GM19372 (cell line): Measurements from ENCODE around the gene C20orf202.

Experiments
- ATAC-seq: cut with Tn5 transposase; IDR thresholded peaks from one replicate; pipeline ENCODE4 v1.9.1; 2021; ENCODE audit warnings: mild to moderate bottlenecking, low read depth, moderate library complexity; ENCODE audit not compliant: unreplicated experiment

The C20orf202 gene

DNA sequence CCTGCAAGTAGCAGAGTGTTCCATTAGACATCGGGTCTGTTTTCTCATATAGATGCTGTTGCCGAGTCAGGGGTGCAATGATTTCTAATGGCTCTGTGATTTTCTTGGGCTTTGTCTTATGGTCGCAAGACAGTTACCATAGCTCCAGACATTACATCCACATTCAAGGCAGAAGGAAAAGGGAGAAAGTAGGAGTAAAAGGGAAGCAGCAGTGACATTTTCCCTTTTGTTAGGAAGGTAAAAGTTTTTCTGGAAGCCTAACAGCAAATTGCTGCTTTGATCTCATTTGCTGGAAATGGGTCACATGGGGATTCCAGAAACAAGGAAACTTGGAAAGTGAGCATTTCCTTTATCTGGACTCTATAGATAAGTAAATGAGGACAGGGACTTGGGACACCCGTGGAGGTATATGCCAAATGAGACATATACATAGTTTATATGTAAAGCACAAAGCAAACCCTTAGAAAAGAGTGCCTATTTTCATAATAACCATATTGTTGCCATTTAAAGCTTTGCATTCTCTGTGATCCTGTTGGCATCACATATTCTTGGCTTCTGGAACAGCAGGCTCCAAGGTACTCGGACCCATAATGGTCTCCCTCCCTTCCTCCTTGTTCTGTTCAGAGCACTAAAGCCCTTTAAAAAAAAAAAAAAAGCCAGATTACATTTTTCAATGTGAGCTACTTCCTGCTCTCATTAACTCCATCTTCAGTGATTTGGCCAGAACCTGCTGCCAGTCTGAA, at the start of gene C20orf202:
C20orf202 (plus strand) TSS at position 693 of the 743 bp plus-strand sequence. CDS start 132 bp downstream, outside the sequence.
- ATAC-seq = no peak

DNA sequence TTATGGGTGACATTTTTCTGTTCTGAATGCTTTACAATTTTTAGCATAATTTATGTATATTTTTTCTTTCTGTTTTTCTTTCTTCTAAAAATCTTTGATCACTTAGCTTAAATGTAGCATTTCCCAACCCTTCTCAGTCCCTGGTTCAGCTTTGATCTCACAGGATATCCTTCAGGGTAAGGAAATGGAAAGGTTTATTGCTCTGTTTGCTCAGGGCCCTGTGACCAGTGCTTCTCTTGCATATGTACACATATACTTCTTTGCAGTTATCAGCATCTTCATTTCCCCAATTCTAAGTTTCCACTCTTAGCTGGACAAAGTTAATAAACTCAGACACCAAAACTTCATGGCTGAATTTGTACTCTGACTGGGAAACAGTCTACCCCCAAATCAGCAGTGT, 49.0 kb upstream of the C20orf202 start:
- ATAC-seq = no peak

DNA sequence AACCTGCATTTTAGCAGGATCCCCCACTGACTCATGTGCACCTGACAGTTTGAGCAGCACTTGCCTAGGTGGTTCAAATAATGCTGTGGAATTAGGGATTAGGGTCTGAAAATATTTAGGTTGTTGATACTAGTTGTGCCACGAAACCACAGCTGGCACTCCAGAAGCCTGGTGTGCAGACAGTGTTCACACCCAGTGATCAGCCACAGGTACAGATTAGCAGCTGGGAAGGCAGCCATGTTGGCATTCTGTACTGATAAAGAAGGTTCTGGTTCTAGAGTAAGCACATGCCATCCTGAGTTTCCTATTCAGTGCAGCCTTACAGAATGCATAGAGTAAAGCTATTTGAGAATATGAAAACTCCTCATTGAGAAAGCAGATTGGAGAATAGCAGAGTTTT, 48.6 kb upstream of the C20orf202 start:
- no peak for ATAC-seq

DNA sequence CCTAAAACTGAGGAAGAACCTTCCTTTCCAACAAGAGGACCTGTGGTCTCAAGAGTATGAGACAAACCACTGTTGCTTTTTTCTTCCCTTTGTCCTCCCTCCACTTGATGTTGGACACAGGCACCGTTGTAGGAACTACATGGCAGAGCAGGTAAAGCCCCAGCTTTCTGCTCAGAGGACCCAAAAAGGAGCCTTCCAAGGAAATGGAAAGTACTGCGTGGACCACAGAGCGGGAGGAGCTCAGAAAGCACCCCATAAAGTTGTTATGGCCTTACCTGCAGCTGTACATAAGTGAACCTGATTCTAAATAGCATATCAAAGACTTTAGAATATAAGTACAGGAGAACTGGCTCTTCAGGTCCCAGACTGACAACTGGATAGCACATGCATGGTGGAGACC, 47.9 kb upstream of the C20orf202 start:
- ATAC-seq = no peak

DNA sequence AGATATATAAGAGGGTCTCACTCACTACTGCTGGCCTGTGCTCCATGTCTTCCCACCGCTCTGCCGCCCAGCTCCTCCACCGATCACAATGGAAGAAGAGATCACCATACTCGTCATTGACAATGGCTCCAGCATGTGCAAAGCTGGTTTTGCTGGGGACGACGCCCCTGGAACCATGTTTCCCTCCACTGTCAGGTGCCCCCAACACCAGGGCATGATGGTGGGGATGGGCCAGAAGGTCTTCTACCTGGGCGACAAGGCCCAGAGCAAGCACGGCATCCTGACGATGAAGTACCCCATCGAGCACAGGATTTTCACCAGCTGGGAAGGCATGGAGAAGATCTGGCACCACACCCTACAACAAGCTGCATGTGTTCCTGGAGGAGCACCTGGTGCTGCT, 42.8 kb upstream of the C20orf202 start:
- ATAC-seq = no peak

DNA sequence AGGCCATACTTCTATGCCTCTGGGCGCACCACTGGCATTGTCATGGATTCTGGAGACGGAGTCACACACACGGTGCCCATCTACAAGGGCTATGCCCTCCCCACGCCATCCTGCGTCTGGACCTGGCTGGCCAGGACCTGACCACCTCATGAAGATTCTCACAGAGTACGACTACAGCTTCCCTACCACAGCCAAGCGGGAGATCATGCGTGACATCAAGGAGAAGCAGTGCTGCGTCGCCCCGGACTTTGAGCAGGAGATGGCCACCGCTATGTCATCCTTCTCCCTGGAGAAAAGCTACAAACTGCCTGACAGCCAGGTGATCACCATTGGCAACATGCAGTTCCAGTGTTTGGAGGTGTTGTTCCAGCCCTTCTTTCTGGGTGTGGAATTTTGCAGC, 42.3 kb upstream of the C20orf202 start:
- ATAC-seq = no peak

GRCh38 chr20:1163105-1163504, 40.1 kb upstream of the C20orf202 start:
- no peak for ATAC-seq

- no peak for ATAC-seq
Measured at GRCh38 chr20:1163653-1164052, 39.6 kb upstream of the C20orf202 start.

DNA sequence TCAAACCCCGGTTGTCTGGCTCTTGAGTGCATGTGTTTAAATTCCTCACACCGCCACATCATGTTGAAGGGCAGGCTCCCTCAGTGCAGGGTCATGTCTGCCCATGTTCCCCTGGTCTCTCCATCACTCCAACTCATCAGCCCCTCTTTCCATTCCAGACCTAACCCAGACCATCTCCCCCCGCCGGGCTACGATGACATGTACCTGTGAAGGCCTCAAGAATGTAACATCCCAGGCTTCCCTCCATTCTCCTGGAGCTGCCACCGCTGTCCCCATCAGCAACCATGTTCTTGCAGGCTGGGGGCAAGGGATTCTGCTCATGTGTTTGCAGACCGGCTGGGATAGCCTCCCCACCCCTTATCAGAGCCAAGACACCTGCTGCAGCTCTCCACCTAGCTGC, 38.4 kb upstream of the C20orf202 start:
- no peak for ATAC-seq

GRCh38 chr20:1165521-1165920, 37.7 kb upstream of the C20orf202 start:
- ATAC-seq = no peak

DNA sequence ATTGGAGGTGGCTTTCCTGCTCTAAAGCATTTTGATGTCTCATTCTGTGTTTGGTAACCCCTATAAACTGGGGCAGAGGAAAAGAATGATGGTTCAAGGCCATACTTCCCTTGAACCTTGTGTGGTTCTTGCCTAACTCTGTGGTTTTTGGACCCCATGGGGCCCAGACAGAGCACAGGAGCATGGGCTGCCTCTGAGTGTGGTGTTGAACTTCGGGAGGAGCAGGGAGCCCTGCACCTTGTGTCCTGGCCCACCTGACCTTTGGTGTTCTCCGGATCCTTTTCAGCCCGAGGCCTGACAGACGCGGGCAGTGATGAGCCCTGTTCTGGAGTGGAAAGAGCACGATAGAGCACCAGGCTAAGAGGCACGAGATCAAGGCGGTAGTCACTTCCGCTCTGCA, 37.3 kb upstream of the C20orf202 start:
- ATAC-seq = no peak

- no peak for ATAC-seq
Measured at GRCh38 chr20:1166948-1167720, 36.1 kb upstream of the C20orf202 start.

DNA sequence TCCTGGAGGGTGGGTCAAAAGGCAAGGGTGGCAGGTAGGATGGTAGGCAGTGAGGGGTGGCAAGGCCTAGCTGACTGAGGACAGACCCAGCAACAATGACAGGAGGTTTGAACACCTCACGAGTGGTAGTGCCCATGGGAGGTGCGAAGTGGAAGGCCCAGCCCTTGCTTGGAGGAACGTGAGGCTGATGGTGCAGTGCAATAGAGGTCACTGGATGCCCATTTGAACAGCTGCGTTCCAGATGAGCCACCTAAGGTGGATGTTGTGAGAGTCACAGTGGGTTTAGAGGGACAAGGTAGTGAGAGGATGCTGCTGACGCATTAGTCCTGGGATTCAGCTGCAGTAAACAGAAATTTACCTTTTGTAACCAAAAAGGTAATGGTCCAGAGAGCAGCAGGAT, 34.0 kb upstream of the C20orf202 start:
- no peak for ATAC-seq

DNA sequence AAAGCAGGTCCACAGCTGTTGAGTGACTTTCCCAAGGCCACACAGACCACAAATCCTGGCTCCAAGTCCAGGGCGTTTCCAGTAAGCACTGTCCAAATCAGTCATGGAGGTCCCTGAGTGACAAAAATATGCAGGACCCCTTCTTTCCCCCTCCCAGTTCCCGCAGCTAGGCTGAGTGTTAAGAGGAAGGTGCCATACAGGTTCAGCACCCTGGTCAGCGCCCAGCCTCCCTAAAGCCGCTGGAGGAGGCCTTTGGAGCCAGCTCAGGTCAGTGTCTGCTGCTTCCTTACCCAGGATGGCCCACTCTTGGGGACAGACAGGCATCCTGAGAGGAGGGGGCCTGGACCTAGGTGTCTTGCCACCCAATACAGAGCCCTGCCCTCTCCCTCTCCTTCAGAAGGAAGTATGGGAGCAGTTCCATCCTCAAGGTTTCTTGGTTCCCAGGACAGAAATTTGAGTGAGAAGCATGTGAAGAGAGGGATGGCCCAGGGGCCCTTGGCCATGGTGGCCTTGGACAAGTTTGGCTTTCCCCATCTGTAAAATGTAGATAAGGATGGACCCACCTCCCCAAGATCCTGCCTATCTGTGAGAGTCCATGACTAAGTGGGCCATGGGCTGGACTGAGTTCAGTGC, 31.7 kb upstream of the C20orf202 start:
- ATAC-seq = no peak

GRCh38 chr20:1173698-1174097, 29.6 kb upstream of the C20orf202 start:
- no peak for ATAC-seq

DNA sequence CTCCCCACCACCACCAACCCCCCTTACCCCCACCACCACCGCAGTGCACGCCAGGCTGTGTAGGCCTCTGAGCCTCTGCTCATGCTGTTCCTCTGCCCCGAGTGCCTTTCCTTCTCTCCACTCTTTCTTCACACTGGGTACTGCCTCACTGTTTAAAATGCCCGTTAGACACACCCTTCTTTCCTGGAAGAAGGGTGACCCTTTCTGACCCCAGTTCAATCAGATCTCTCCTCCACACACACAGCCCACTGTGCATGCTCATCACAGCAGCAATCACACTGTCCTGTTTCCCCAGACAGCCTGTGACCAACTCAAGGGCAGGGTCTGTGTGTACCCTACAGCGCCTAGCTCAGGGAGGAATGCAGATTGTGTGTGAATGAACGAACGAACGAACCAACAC, 28.5 kb upstream of the C20orf202 start:
- ATAC-seq = no peak

DNA sequence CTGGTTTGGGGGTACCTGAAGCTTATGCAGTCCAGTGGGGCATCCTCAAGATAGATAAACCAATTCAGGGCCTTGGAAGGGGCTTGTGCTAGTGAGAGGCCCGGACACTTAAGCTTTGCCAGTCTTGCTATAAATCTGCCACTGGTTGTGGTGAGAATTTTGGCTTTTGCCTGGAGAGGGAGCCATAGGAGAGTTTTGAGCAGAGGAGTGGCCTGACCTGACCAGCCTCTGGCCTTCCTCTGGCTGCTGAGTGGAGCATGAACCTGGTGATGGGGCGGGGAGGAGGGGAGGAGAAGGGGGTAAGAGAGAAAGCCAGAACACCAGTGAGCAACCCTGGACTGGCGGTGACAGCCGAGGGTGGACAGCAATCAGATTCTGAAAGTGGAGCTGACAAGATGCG, 25.6 kb upstream of the C20orf202 start:
- no peak for ATAC-seq

GRCh38 chr20:1178103-1178502, 25.2 kb upstream of the C20orf202 start:
- ATAC-seq = no peak

- no peak for ATAC-seq
Measured at GRCh38 chr20:1178623-1179022, 24.6 kb upstream of the C20orf202 start.

DNA sequence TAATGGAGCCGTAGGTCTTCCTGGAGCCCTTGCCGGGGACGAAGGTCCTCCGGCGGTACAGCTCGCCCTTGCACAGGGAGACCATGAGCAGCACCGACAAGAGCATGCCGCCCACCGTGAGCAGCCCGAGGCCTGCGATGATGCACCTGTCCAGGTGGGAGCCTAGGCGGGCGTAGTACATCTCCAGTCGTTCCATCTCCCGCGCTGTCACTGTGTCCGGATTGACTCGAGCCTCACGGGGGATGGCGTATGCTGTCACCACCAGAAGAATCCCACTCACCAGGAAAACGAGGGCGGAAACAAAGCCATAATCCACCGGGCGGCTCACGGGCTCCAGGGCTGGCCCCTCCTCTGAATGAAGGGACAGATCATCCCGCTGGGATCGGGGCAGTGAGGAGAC, 22.3 kb upstream of the C20orf202 start:
- ATAC-seq = no peak

GRCh38 chr20:1182106-1182505, 21.1 kb upstream of the C20orf202 start:
- ATAC-seq = no peak

GRCh38 chr20:1183153-1183552, 20.1 kb upstream of the C20orf202 start:
- ATAC-seq = no peak
